IMR-90 (cell line): ENCODE data around the gene TEX2. TPM values are rescaled to one million over a fixed set of nuclear protein-coding genes. Genes with fewer than 3 reads are reported as not detected.

Source experiments
- ATAC-seq: fragments of 200-7000 bp; cut with Tn5 transposase; 2 replicates; pipeline ENCODE4 v1.9.1; 2020; ENCODE audit warnings: low read depth, mild to moderate bottlenecking, moderate library complexity
- BruUV-seq: library from RNA; stranded (reverse); fragments of 400-500 nt; replicated peaks from 2 replicates; lab custom pipeline; 2021; lab: Mats Ljungman, UMichigan
- CTCF ChIA-PET: fragments of 300-600 bp; formaldehyde crosslinking; extraction: SDS; loops from one replicate; lab custom pipeline; 2021; ENCODE audit warnings: antibody characterized with exemption; lab: Yijun Ruan, JAX
- POLR2A ChIA-PET: fragments of 300-600 bp; sonication (Branson Sonifier 250); formaldehyde crosslinking; loops from one replicate; lab custom pipeline; 2022; ENCODE audit warnings: antibody characterized with exemption; ENCODE audit not compliant: unreplicated experiment; lab: Charles Lee
- DNase-seq: peaks from one replicate; pipeline ENCODE4 v3.0.0; 2013
- H2AFZ ChIP-seq: replicated peaks from 2 replicates; pipeline ENCODE3; 2013; ENCODE audit warnings: low read length, mild to moderate bottlenecking; ENCODE audit not compliant: poor library complexity
- H2AK5ac ChIP-seq: 2 replicates; pipeline ENCODE4 v1.6.1; 2013; ENCODE audit warnings: low read depth, low read length, inconsistent platforms
- H2AK9ac ChIP-seq: replicated peaks from 2 replicates; pipeline ENCODE3; 2013; ENCODE audit warnings: mild to moderate bottlenecking, low read depth, low read length, moderate library complexity; ENCODE audit not compliant: poor library complexity
- H2BK120ac ChIP-seq: 2 replicates; pipeline ENCODE4 v1.6.1; 2013; ENCODE audit warnings: low read depth, low read length, inconsistent platforms
- H2BK15ac ChIP-seq: 3 replicates; pipeline ENCODE4 v1.6.1; 2013; ENCODE audit warnings: low read depth, low read length, inconsistent platforms
- H2BK20ac ChIP-seq: 2 replicates; pipeline ENCODE4 v1.6.1; 2013; ENCODE audit warnings: low read depth, mild to moderate bottlenecking, inconsistent platforms, low read length, moderate library complexity
- H2BK5ac ChIP-seq: 2 replicates; pipeline ENCODE4 v1.6.1; 2013; ENCODE audit warnings: mild to moderate bottlenecking, low read depth, low read length, inconsistent platforms; ENCODE audit not compliant: poor library complexity, severe bottlenecking
- H3K14ac ChIP-seq: replicated peaks from 2 replicates; pipeline ENCODE4 v1.6.1; 2013; ENCODE audit warnings: low read depth, low read length, inconsistent platforms
- H3K18ac ChIP-seq: 2 replicates; pipeline ENCODE4 v1.6.1; 2013; ENCODE audit warnings: low read depth, low read length, control low read depth
- H3K23ac ChIP-seq: 2 replicates; pipeline ENCODE4 v1.6.1; 2013; ENCODE audit warnings: low read depth, low read length, inconsistent platforms
- H3K27ac ChIP-seq: 2 replicates; pipeline ENCODE4 v1.5.1; 2013; ENCODE audit warnings: mild to moderate bottlenecking, control low read depth, low read length; ENCODE audit not compliant: insufficient read depth
- H3K27me3 ChIP-seq: 2 replicates; pipeline ENCODE4 v1.6.1; 2013; ENCODE audit warnings: low read length; ENCODE audit not compliant: control insufficient read depth, insufficient read depth
- H3K36me3 ChIP-seq: 2 replicates; pipeline ENCODE4 v1.6.1; 2013; ENCODE audit warnings: low read length, mixed read lengths; ENCODE audit not compliant: control insufficient read depth, insufficient read depth
- H3K4ac ChIP-seq: 2 replicates; pipeline ENCODE4 v1.6.1; 2013; ENCODE audit warnings: low read depth, low read length, inconsistent platforms
- H3K4me1 ChIP-seq: 2 replicates; pipeline ENCODE4 v1.6.1; 2013; ENCODE audit warnings: low read length, mixed read lengths; ENCODE audit not compliant: control insufficient read depth, insufficient read depth
- H3K4me2 ChIP-seq: 2 replicates; pipeline ENCODE4 v1.6.1; 2013; ENCODE audit warnings: low read depth, mild to moderate bottlenecking, control low read depth, low read length, moderate library complexity
- H3K4me3 ChIP-seq: 2 replicates; pipeline ENCODE4 v1.5.1; 2013; ENCODE audit warnings: low read depth, mild to moderate bottlenecking, control low read depth, low read length, moderate library complexity; ENCODE audit not compliant: insufficient read depth
- H3K56ac ChIP-seq: 2 replicates; pipeline ENCODE4 v1.6.1; 2013; ENCODE audit warnings: low read length, inconsistent platforms; ENCODE audit not compliant: insufficient read depth; ENCODE audit errors: extremely low read depth
- H3K79me1 ChIP-seq, 2 experiments: 2 replicates each; pipeline ENCODE4 v1.6.1; 2013; ENCODE audit warnings: low read length in 2 of 2, inconsistent platforms in 1 of 2, low read depth in 1 of 2
- H3K9ac ChIP-seq: 2 replicates; pipeline ENCODE4 v1.6.1; 2013; ENCODE audit warnings: low read depth, low read length, control low read depth
- H3K9me1 ChIP-seq: 2 replicates; pipeline ENCODE4 v1.6.1; 2013; ENCODE audit warnings: low read length, inconsistent platforms; ENCODE audit not compliant: insufficient read depth
- H3K9me3 ChIP-seq: 2 replicates; pipeline ENCODE4 v1.6.1; 2013; ENCODE audit warnings: low read length; ENCODE audit not compliant: control insufficient read depth, insufficient read depth
- H4K20me1 ChIP-seq: 2 replicates; pipeline ENCODE4 v1.6.1; 2013; ENCODE audit warnings: low read length, inconsistent platforms; ENCODE audit not compliant: insufficient read depth
- H4K5ac ChIP-seq: 2 replicates; pipeline ENCODE4 v1.6.1; 2013; ENCODE audit warnings: mild to moderate bottlenecking, low read depth, low read length, control low read depth
- H4K8ac ChIP-seq, 2 experiments: 2 replicates each; pipeline ENCODE4 v1.6.1; 2013; ENCODE audit warnings: low read depth in 2 of 2, low read length in 2 of 2, control low read depth in 1 of 2, inconsistent platforms in 1 of 2
- H4K91ac ChIP-seq: 2 replicates; pipeline ENCODE4 v1.6.1; 2013; ENCODE audit warnings: low read depth, low read length, inconsistent platforms; ENCODE audit not compliant: insufficient read depth
- BHLHE40 ChIP-seq: fragments of 150-350 bp; IDR thresholded peaks from 2 replicates; pipeline ENCODE4 v1.6.1; 2016; ENCODE audit warnings: mild to moderate bottlenecking, low read depth, low read length
- CEBPB ChIP-seq: IDR thresholded peaks from 2 replicates; pipeline ENCODE4 v1.6.1; 2012; ENCODE audit warnings: low read depth, low read length, improper control_type of control experiment
- CHD1 ChIP-seq: IDR thresholded peaks from 2 replicates; pipeline ENCODE4 v1.6.1; 2012; ENCODE audit warnings: low read depth, low read length, improper control_type of control experiment
- ELK1 ChIP-seq: fragments of 150-350 bp; IDR thresholded peaks from 2 replicates; pipeline ENCODE4 v1.6.1; 2016; ENCODE audit warnings: low read depth, mild to moderate bottlenecking, low read length, moderate library complexity, borderline replicate concordance
- FOS ChIP-seq: fragments of 150-350 bp; IDR thresholded peaks from 2 replicates; pipeline ENCODE4 v1.6.1; 2016; ENCODE audit warnings: low read depth, low read length
- MAFK ChIP-seq: IDR thresholded peaks from 2 replicates; pipeline ENCODE4 v1.6.1; 2012; ENCODE audit warnings: low read depth, low read length, improper control_type of control experiment
- MXI1 ChIP-seq: IDR thresholded peaks from 2 replicates; pipeline ENCODE4 v1.6.1; 2012; ENCODE audit warnings: low read depth, mild to moderate bottlenecking, low read length, moderate library complexity, borderline replicate concordance
- NFE2L2 ChIP-seq: fragments of 150-350 bp; IDR thresholded peaks from 2 replicates; pipeline ENCODE4 v1.6.1; 2016; ENCODE audit warnings: low read depth, mild to moderate bottlenecking, low read length
- POLR2A ChIP-seq: IDR thresholded peaks from 2 replicates; pipeline ENCODE4 v1.6.1; 2012; ENCODE audit warnings: mild to moderate bottlenecking, low read depth, low read length
- RAD21 ChIP-seq: IDR thresholded peaks from 2 replicates; pipeline ENCODE4 v1.6.1; 2012; ENCODE audit warnings: low read length, improper control_type of control experiment
- RFX5 ChIP-seq: IDR thresholded peaks from 2 replicates; pipeline ENCODE4 v1.8.0; 2012; ENCODE audit warnings: low read depth, mild to moderate bottlenecking, low read length, moderate library complexity
- SMC3 ChIP-seq: fragments of 150-350 bp; IDR thresholded peaks from 2 replicates; pipeline ENCODE4 v1.6.1; 2016; ENCODE audit warnings: low read depth, mild to moderate bottlenecking, antibody characterized with exemption, low read length, moderate library complexity
- USF2 ChIP-seq: fragments of 150-350 bp; IDR thresholded peaks from 2 replicates; pipeline ENCODE4 v1.6.1; 2017; ENCODE audit warnings: mild to moderate bottlenecking, antibody characterized with exemption, low read length, low read depth
- WGBS, 2 experiments: methylation state at CpG; one replicate each; pipeline versions ENCODE4 v1.1.5 to v1.1.7; 2013; ENCODE audit warnings: missing lambda C conversion rate in 2 of 2; ENCODE audit not compliant: insufficient read length in 1 of 2; ENCODE audit errors: extremely low coverage in 2 of 2; 5-methylcytosine and 5-hydroxymethylcytosine counted together
- dilution Hi-C: fragments of 300-500 bp; cut with HindIII; formaldehyde crosslinking; loops from one replicate; pipeline ENCODE4 v1.14.3; 2018; ENCODE audit warnings: low sequenced_read_pairs; ENCODE audit not compliant: unreplicated experiment
- in situ Hi-C: fragments of 300-500 bp; cut with MboI; formaldehyde crosslinking; loops from 3 replicates; pipeline ENCODE4 v1.14.3; 2019; ENCODE audit warnings: low sequenced_read_pairs, inconsistent platforms, mixed read lengths
- intact Hi-C: fragments of 100-400 bp; cut with micrococcal nuclease; formaldehyde crosslinking; loops from 2 replicates; pipeline ENCODE4 v1.10.0; 2022
- polyA plus RNA-seq, 3 experiments: library from polyadenylated mRNA; depleted of rRNA; stranded (reverse); fragments of >200 nt; gene quantifications; 2 replicates each; pipeline ENCODE4 v1.2.3, GENCODE V29; 2012; ENCODE audit warnings: low replicate concordance in 1 of 3
- total RNA-seq: library from RNA; depleted of rRNA; stranded (reverse); fragments of >200 nt; gene quantifications from 2 replicates; pipeline ENCODE4 v1.2.3, GENCODE V29; 2012
- TF ChIP-seq, protein P1 (sequence below): conservative IDR thresholded peaks from 2 replicates; pipeline ENCODE4 v1.5.1; 2012; ENCODE audit warnings: mild to moderate bottlenecking, low read depth, low read length, improper control_type of control experiment

TEX2 gene
- total and polyA plus RNA-seq, 2 of the 4 experiments (the other 2 are of a cell fraction), result 18.2 to 21.9 TPM

DNA sequence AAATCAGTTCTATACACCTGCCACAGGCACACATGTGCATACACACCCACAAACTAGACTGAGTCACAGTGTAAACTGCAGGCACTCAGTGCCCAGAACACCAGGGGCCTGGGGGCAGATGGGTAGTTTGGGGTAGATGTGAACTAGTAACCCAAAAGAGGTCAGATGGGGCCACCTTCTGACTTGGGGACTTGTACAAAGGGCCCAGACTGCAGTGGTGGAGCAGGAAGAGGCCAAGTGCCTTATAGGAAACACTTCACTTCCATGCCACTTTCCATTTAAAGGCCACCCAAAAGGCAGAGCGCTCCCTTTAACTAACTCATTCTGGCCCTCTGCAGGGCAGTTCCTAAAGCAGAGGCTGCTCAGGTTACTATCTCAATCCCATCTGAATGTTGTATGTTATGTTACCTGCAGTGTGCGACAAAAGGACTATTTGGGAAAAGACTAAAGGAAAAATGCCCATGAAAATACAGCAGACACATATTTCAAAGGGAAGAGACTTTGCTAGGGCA lies 105.3 kb downstream of the TEX2 start:
- Histone ChIP-seq H3K9me3 (no peaks in the 10 kb centered on the region), H2BK5ac (no peak overlapping the region), H2BK15ac (no peak overlapping the region), H4K8ac (no peak overlapping the region), H3K4ac (no peak overlapping the region), H3K56ac (no peak overlapping the region), H2BK20ac (no peak overlapping the region), H3K9me1 (peaks cover 5% of the 10 kb centered on the region; the same call in 1 of the 2 replicates), H3K4me1 (peaks cover 15% of the 10 kb centered on the region), H3K18ac (no peak overlapping the region), H3K14ac (no peak overlapping the region), H2BK120ac (no peak overlapping the region), H3K23ac (no peak overlapping the region), H3K9ac (no peak overlapping the region), H4K20me1 (no peaks in the 10 kb centered on the region), H2AK5ac (no peak overlapping the region), H3K79me1 (no peaks in the 10 kb centered on the region), H4K5ac (no peak overlapping the region), H3K4me3 (no peak overlapping the region), H3K36me3 (0 out of 2 replicates have a peak, but pooled peaks cover 4% of the 10 kb centered on the region), H2AFZ (no peak overlapping the region), H3K4me2 (no peak overlapping the region), H3K27me3 (no peaks in the 10 kb centered on the region), H4K91ac (no peak overlapping the region), H2AK9ac (no peak overlapping the region), H3K27ac (no peak overlapping the region)
- no peak for DNase-seq
- ATAC-seq, result no peak
- dilution Hi-C loops (no loop called here), in situ Hi-C loops (no loop called here), intact Hi-C loops (no loop called here)
- no CpG with 5 or more reads among the region's 2 CpGs for WGBS, 2 experiments
- POLR2A ChIA-PET, result no interaction called here
- CTCF ChIA-PET, result no interaction called here
- no peak for TF ChIP-seq USF2
- TF ChIP-seq CEBPB, result no peak
- TF ChIP-seq RFX5, result no peak
- TF ChIP-seq BHLHE40, result no peak
- no peak for TF ChIP-seq MAFK
- no peak for TF ChIP-seq FOS
- no peak for TF ChIP-seq POLR2A
- TF ChIP-seq NFE2L2, result no peak
- no peak for TF ChIP-seq SMC3
- TF ChIP-seq RAD21, result no peak
- no peak for TF ChIP-seq ELK1
- TF ChIP-seq, protein P1, sequence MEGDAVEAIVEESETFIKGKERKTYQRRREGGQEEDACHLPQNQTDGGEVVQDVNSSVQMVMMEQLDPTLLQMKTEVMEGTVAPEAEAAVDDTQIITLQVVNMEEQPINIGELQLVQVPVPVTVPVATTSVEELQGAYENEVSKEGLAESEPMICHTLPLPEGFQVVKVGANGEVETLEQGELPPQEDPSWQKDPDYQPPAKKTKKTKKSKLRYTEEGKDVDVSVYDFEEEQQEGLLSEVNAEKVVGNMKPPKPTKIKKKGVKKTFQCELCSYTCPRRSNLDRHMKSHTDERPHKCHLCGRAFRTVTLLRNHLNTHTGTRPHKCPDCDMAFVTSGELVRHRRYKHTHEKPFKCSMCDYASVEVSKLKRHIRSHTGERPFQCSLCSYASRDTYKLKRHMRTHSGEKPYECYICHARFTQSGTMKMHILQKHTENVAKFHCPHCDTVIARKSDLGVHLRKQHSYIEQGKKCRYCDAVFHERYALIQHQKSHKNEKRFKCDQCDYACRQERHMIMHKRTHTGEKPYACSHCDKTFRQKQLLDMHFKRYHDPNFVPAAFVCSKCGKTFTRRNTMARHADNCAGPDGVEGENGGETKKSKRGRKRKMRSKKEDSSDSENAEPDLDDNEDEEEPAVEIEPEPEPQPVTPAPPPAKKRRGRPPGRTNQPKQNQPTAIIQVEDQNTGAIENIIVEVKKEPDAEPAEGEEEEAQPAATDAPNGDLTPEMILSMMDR, result no peak
- TF ChIP-seq CHD1, result no peak
- TF ChIP-seq MXI1, result no peak
- BruUV-seq, result no TSS peak
